Activated CD8-positive, alpha-beta T cell treated with anti-CD3 and anti-CD28 coated beads for 36 hours (primary cell): ENCODE data around the gene RPSA. TPM values are rescaled to one million over a fixed set of nuclear protein-coding genes. Genes with fewer than 3 reads are reported as not detected.
A peak's percentile ranks its signal among the peaks of the same experiment; 100 is the strongest.

ENCODE experiments used
- ATAC-seq: fragments of 200-7000 bp; cut with Tn5 transposase; one replicate; pipeline ENCODE4 v1.10.0; 2021; ENCODE audit warnings: mild to moderate bottlenecking, moderate library complexity
- CTCF ChIA-PET: fragments of 350-600 bp; sonication (Branson Sonifier 250); formaldehyde crosslinking; loops from one replicate; lab custom pipeline; 2021; ENCODE audit warnings: antibody characterized with exemption; lab: Charles Lee
- POLR2A ChIA-PET: fragments of 350-600 bp; sonication (Branson Sonifier 250); formaldehyde crosslinking; loops from one replicate; lab custom pipeline; 2021; ENCODE audit warnings: antibody characterized with exemption; lab: Charles Lee
- DNase-seq: peaks from one replicate; pipeline ENCODE4 v3.0.0-alpha.2; 2020
- H3K27ac Mint-ChIP-seq: one replicate; pipeline ENCODE4 v1.8.0; 2021; ENCODE audit warnings: mild to moderate bottlenecking, mixed read lengths
- H3K27me3 Mint-ChIP-seq: one replicate; pipeline ENCODE4 v1.8.0; 2021; ENCODE audit warnings: mixed read lengths
- H3K36me3 Mint-ChIP-seq: one replicate; pipeline ENCODE4 v1.8.0; 2021; ENCODE audit warnings: low read depth, mixed read lengths
- H3K4me1 Mint-ChIP-seq: one replicate; pipeline ENCODE4 v1.8.0; 2021; ENCODE audit warnings: low read depth, mixed read lengths
- H3K4me3 Mint-ChIP-seq: one replicate; pipeline ENCODE4 v1.8.0; 2021; ENCODE audit warnings: mild to moderate bottlenecking, moderate library complexity, mixed read lengths
- H3K9me3 Mint-ChIP-seq: one replicate; pipeline ENCODE4 v1.8.0; 2021; ENCODE audit warnings: mixed read lengths
- CTCF ChIP-seq: fragments of 200-600 bp; IDR thresholded peaks from one replicate; pipeline ENCODE4 v1.8.0; 2022; ENCODE audit warnings: antibody characterized with exemption, mild to moderate bottlenecking
- intact Hi-C: fragments of 100-400 bp; cut with micrococcal nuclease; formaldehyde crosslinking; loops from one replicate; pipeline ENCODE4 v1.10.0; 2022
- total RNA-seq, 2 experiments: library from RNA; stranded (reverse); gene quantifications; one replicate each; pipeline ENCODE4 v1.2.3, GENCODE V29; 2021

The RPSA gene
- 1,000 to 10,000 TPM; 3,048 to 3,061 TPM for total RNA-seq

- no peaks in the 10 kb centered on the region for H3K27me3 Mint-ChIP-seq
- intact Hi-C loops: no loop called here
- H3K4me3 Mint-ChIP-seq: peak within 1 kb of the TSS; percentile 95
- peak; percentile 89 for ATAC-seq
- no peaks in the 10 kb centered on the region for H3K9me3 Mint-ChIP-seq
- peak; percentile 26 for TF ChIP-seq CTCF
- POLR2A ChIA-PET: interaction anchor here (0.5 to 11.8 kb wide), 26 partner anchors 9 to 1794 kb away, joined by 3 to 170 read pairs (median 4); partner anchors contain the start of gene OXSR1
- H3K4me1 Mint-ChIP-seq: peaks cover 44% of the 10 kb centered on the region
- peak; percentile 98 for DNase-seq
- CTCF ChIA-PET: interaction anchor here (0.8 to 2.0 kb wide), 7 partner anchors 10 to 117 kb away, joined by 3 to 8 read pairs (median 4); no protein-coding TSS in a partner anchor
- H3K36me3 Mint-ChIP-seq: peaks cover 48% of the 10 kb centered on the region
- H3K27ac Mint-ChIP-seq: peak within 1 kb of the TSS; percentile 99
Observed at GRCh38 chr3:39406368-39407258, at the start of gene RPSA. RPSA (plus strand) TSS chr3:39406720; CDS start chr3:39407654, 934 bp downstream.

- TF ChIP-seq CTCF: no peak
- H3K27me3 Mint-ChIP-seq: no peaks in the 10 kb centered on the region
- H3K9me3 Mint-ChIP-seq: peaks cover 2% of the 10 kb centered on the region
- ChIA-PET CTCF (interaction anchor here (2.1 kb wide), 1 partner anchor 20 kb away, joined by 7 read pairs; no protein-coding TSS in a partner anchor), POLR2A (interaction anchor here (1.2 kb wide), 1 partner anchor 11 kb away, joined by 3 read pairs; no protein-coding TSS in a partner anchor)
- H3K4me3 Mint-ChIP-seq: no peak overlapping the region
- no peak overlapping the region for H3K27ac Mint-ChIP-seq
- DNase-seq (no peak), ATAC-seq (no peak)
- H3K36me3 Mint-ChIP-seq: no peaks in the 10 kb centered on the region
- peaks cover 39% of the 10 kb centered on the region for H3K4me1 Mint-ChIP-seq
- intact Hi-C loops: no loop called here
Observed at GRCh38 chr3:39358333-39358732, 48.2 kb upstream of the RPSA start.

GRCh38 chr3:39361252-39361927, 45.1 kb upstream of the RPSA start:
- ChIA-PET POLR2A (interaction anchor here (1.0 kb wide), 1 partner anchor 85 kb away, joined by 3 read pairs; no protein-coding TSS in a partner anchor), CTCF (interaction anchor here (1.4 to 5.7 kb wide), 3 partner anchors 19 to 73 kb away, joined by 3 to 24 read pairs (median 6); no protein-coding TSS in a partner anchor)
- H3K9me3 Mint-ChIP-seq: peaks cover 2% of the 10 kb centered on the region
- no peaks in the 10 kb centered on the region for H3K27me3 Mint-ChIP-seq
- ATAC-seq (peak; percentile 95), DNase-seq (peak; percentile 74)
- peaks cover 39% of the 10 kb centered on the region for H3K4me1 Mint-ChIP-seq
- intact Hi-C loops: no loop called here
- peak overlapping the region; percentile 77 for H3K27ac Mint-ChIP-seq
- H3K4me3 Mint-ChIP-seq: peak overlapping the region; percentile 5
- no peaks in the 10 kb centered on the region for H3K36me3 Mint-ChIP-seq
- TF ChIP-seq CTCF: no peak

- peaks cover 2% of the 10 kb centered on the region for H3K9me3 Mint-ChIP-seq
- DNase-seq: no peak
- intact Hi-C loops: no loop called here
- ChIA-PET POLR2A (interaction anchor here (1.0 kb wide), 1 partner anchor 84 kb away, joined by 3 read pairs; no protein-coding TSS in a partner anchor), CTCF (interaction anchor here (1.4 to 5.7 kb wide), 3 partner anchors 20 to 74 kb away, joined by 3 to 24 read pairs (median 6); no protein-coding TSS in a partner anchor)
- no peaks in the 10 kb centered on the region for H3K36me3 Mint-ChIP-seq
- no peak for ATAC-seq
- H3K27ac Mint-ChIP-seq: peak overlapping the region; percentile 77
- peaks cover 38% of the 10 kb centered on the region for H3K4me1 Mint-ChIP-seq
- no peaks in the 10 kb centered on the region for H3K27me3 Mint-ChIP-seq
- H3K4me3 Mint-ChIP-seq: no peak overlapping the region
- no peak for TF ChIP-seq CTCF
Observed at GRCh38 chr3:39362192-39362591, 44.3 kb upstream of the RPSA start.
